GM18907 (cell line): ENCODE measurements around the gene STRADA.

Experiments used
- ATAC-seq: cut with Tn5 transposase; IDR thresholded peaks from one replicate; pipeline ENCODE4 v1.9.1; 2021; ENCODE audit warnings: mild to moderate bottlenecking, moderate library complexity; ENCODE audit not compliant: unreplicated experiment

STRADA gene

GRCh38 chr17:63741408-63742173 is at the start of gene STRADA:
TSS of gene STRADA (minus strand) at chr17:63741799. CDS start at chr17:63728369, 13,430 bp downstream.
- peak; percentile 85 for ATAC-seq

DNA sequence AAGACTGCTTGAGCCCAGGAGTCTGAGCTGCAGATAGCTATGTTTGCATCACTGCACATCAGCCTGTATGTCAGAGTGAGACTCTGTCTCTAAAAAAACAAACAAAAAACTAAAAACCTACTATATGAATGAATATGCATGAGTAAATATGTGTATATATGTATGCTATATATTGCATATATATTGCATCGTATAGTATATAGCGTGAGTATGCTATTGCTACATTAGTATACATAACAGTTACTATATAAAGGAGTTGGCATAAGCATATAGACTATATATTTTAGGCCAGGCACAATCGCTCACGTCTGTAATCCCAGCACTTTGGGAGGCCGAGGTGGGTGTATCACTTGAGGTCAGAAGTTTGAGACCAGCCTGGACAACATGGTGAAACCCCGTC is 48.5 kb upstream of the STRADA start:
- ATAC-seq = no peak

- no peak for ATAC-seq
These were observed 45.5 kb upstream of the STRADA start for GRCh38 chr17:63786971-63787711.

- no peak for ATAC-seq
These were observed 44.5 kb upstream of the STRADA start for GRCh38 chr17:63786117-63786516.

DNA sequence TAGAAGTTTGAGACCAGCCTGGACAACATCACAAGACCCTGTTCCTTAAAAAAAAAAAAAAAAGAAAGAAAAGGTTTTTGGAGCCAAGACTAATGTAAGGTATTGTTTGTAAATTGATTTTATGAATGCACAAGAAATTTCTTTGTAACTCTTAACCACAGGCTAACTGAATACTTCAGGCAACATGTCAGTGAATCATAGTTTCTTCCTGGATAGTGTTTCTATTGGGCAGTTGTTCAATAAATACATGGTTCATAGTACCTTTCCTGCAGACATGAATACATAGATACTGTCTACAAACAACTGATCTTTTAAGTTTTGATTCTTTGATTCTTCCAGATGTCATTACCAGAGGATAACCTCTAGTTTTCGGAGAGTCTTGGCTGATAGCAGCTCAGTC is 44.0 kb upstream of the STRADA start:
- ATAC-seq = no peak

DNA sequence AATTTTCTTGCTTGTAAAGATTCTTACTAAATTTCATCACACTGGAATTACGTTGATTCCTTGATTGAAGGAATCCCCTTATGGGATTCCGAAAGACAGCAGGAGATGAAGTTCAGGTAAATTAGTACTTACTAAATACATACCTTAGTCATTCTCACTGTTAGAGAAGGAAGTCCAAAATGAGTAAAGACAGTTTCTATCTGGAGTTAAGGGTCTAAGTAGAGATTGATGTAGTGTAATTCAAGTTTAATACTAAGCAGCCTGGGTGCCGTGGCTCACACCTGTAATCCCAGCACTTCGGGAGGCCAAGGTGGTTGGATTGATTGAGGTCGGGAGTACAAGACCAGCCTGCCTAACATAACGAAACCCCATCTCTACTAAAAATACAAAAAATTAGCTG is 41.9 kb upstream of the STRADA start:
- ATAC-seq = no peak

GRCh38 chr17:63780928-63781327 is 39.3 kb upstream of the STRADA start:
- ATAC-seq = no peak

GRCh38 chr17:63780507-63780906 is 38.9 kb upstream of the STRADA start:
- ATAC-seq = no peak

DNA sequence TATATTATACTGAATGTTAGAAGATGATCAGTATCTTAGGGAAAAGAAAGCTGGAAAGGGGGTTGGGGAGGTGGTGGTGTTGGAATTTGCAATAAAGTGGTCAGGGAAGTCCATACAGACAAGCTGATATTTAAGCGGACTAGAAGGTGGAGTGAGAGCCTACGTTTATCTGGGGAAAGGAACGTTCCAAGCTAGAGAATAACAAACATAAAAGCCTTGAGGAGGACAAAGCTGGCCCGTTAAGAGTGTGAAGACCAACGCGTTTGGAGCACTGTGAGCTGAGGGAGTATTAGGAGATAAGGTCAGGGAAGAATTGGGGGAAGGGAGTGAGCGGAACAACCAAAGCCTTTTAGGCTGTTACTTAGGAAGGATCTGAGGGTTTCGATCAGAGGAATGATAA is 33.8 kb upstream of the STRADA start:
- no peak for ATAC-seq

GRCh38 chr17:63774969-63775265 is 33.3 kb upstream of the STRADA start:
- no peak for ATAC-seq

DNA sequence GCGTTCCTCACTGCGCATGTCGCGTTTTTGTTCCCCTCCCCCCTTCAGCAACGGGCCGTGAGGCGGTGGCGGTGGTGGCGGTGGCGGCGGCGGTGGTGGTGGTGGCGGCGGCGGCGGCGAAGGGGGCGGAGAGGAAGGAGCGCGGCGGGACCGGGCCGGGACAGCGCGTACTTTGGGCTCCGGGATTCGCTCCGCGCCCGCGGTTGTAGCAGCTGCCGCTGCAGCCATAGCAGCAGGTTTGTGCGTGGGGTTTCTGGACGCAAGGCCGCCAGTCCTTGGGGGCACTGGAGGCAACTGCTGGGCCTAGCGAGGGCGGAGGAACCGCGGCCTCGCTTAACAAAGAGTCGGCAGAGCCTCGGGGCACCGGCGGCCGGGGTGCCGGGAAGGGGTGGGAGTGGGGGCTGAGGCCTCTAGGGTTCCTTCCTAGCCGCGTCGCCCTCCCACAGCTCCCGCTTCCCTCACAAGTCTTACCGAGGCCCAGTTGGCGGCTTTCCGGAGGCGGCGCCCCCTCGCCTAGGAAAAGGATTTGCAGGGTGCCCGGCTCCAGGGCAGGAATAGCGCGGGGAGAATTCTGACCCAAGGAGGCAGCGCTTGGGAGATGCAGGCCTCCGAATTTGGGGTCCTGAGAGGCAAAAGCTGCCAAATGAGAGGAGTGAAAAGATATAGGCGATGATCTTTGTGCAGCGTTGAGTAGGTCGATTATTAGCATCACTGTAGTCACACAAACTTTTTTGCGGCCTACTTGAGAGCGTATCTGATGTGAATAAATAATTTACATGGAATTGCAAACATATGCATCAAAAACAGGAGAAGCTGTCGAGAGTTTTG is 32.8 kb upstream of the STRADA start, which contains the start of gene DDX42:
Gene DDX42 (plus strand): TSS at position 30 of the 828 bp plus-strand sequence. CDS start 12,880 bp downstream, outside the sequence.
- peak; percentile 9 for ATAC-seq

DNA sequence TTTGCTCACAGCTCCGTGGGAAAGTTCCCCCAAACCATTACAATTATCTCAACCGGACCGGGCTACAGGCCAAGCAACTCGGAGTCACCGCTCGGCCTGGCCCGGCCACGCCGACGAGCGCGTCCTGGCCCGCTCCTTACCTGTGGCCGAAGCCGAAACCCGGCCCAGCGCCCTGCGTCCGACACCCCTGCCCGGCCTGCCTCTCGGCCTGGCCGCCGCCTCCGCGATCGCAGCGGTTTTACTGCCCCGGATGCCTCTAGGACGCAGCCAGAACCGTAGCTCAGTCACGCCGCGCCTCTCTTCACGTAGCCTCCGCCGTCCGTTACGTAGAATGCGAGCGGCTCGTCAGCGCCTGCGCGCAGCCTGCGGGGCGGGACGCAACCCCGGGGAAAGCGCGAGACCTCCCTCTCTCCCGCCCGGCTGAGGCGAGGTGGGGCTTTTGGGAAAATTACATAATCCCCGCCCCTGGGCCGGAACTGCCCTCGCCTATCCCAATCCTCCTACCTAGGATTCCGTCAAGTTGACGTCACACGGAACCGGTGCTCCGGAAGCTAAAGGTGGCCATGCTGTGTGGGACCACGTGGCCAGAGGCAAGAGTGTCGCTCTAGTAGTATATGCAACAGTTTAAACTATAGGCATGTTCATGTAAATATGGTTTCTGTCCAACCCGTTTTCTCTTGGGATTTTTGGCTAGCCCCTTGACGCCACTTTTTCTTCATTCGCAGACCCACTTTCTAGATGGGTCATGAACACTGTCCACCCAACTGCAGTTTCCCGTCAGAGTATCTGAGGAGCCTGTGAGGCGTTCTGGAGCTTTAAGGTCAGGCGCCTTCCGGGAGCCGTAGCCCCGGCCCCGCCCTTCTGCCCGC is 31.9 kb upstream of the STRADA start, which contains the start of gene CCDC47:
Gene CCDC47 (minus strand): TSS at position 326 of the 869 bp plus-strand sequence. CDS start 7,422 bp downstream, outside the sequence.
- peak; percentile 85 for ATAC-seq

DNA sequence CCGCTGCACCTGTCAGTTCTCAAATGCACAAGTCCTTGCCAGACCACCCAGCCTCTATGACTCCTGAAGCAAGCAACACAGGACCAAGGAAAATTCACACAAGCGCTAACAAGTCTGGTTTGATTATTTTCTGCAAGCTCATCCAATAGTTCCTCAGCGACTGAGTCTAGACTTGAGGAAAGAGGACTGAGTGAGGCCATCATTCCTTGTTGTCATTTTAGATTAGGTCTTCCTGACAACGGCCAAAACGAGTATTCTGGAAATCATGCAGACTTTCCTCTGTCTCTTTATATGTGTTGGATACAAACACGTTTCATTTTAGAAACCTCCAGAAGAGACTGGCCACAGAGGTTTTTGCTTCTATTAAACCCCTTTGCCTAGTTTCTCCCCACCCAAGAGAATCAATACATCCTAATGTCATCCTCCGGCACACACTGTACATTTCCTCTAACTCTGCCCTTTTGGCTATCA is 31.2 kb upstream of the STRADA start:
- ATAC-seq = no peak

- ATAC-seq = no peak
These were observed 26.8 kb upstream of the STRADA start for GRCh38 chr17:63768433-63768832.

GRCh38 chr17:63766754-63767153 is 25.2 kb upstream of the STRADA start:
- ATAC-seq = no peak

DNA sequence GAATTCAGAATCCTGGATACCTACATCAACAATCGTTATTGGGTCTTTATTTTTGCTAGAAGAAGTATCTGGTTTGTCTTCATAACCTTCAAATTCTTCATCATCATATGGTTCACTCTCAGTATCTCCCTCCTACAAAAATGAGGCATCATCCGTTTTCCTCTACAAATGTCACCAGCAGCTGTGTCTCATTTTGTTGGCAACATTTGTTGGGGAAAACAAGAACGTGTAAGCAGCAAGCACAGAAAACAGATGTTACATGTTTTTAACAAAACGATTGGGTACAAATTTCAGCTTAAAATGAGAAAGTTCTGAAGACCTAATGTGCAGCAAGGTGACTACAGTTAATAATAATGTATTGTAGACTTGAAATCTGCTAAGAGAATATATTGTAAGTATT is 23.1 kb upstream of the STRADA start:
- no peak for ATAC-seq

- ATAC-seq = no peak
These were observed 20.8 kb upstream of the STRADA start for GRCh38 chr17:63762161-63763078.

- ATAC-seq = no peak
These were observed 19.4 kb upstream of the STRADA start for GRCh38 chr17:63760771-63761539.
